ENCODE results near the gene LRRC70.

GRCh38 chr5:62542720-62543119, 35.9 kb upstream of the LRRC70 start:
- TF ChIP-seq CTCF (conservative IDR thresholded peaks at IDR 0.05; ENCODE audit: low read length), result no peak
- TF ChIP-seq EZH2phosphoT487 (IDR thresholded peaks at IDR 0.05; ENCODE audit: borderline replicate concordance), result no peak
